HL-60 (cell line): ENCODE measurements around the gene SNRNP40.

ENCODE experiments used
- CTCF ChIP-seq: IDR thresholded peaks from one replicate; pipeline ENCODE4 v1.5.1; 2011; ENCODE audit warnings: low read length, control low read depth, inconsistent platforms; ENCODE audit not compliant: insufficient read depth
- POLR2AphosphoS5 ChIP-seq: IDR thresholded peaks from 2 replicates; pipeline ENCODE4 v1.6.1; 2012; ENCODE audit warnings: low read depth
- REST ChIP-seq: IDR thresholded peaks from 2 replicates; pipeline ENCODE4 v1.6.1; 2012; ENCODE audit warnings: low read depth; ENCODE audit not compliant: insufficient replicate concordance

DNA sequence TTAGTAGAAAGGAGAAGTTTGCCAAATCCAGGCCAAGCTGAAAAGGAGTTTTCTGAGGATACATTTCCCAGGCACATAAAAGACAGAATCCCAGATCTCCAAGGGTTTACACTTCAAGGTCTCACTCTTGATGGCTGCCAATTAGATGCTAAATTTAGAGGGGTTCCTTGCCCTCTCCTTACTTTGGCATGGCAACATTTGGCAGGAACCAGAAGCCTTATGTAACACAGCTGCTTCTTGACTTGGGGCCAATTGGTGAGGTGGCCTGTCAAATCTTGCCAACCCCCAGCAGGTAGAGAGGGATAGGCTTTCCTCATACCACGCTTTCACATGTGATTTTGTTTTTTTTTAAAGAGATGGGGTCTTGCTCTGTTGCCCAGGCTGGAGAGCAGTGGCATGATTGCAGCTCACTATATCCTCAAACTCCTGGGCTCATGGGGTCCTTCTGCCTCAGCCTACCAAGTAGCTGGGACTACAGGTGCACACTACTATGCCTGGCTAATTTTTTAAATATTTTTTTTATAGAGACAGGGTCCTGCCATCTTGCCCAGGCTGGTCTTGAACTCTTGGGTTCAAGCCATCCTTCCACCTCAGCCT lies 31.7 kb downstream of the SNRNP40 start:
- TF ChIP-seq CTCF = no peak
- no peak for TF ChIP-seq POLR2AphosphoS5
- no peak for TF ChIP-seq REST
